SU-DHL-6 (cell line): ENCODE results near the gene RIIAD1.

ENCODE experiments used
- H2AFZ ChIP-seq: fragments of 200-600 bp; sonication (generic); 2 replicates; pipeline ENCODE4 v1.6.1; 2014; ENCODE audit warnings: low read depth, mild to moderate bottlenecking, moderate library complexity, mixed read lengths, antibody characterized with exemption, low read length; ENCODE audit not compliant: severe bottlenecking
- H3F3A ChIP-seq: fragments of 200-600 bp; shearing (Covaris generic); 2 replicates; pipeline ENCODE4 v1.6.0; 2016; ENCODE audit warnings: antibody characterized with exemption, mild to moderate bottlenecking; ENCODE audit not compliant: insufficient read depth
- H3K27ac ChIP-seq: fragments of 200-600 bp; sonication (generic); 2 replicates; pipeline ENCODE4 v1.5.1; 2016; ENCODE audit warnings: low read depth, mild to moderate bottlenecking, low read length, moderate library complexity, mixed read lengths
- H3K27me3 ChIP-seq: fragments of 200-600 bp; sonication (generic), shearing (Covaris generic); 2 replicates; pipeline ENCODE4 v1.6.0; 2014; ENCODE audit warnings: mild to moderate bottlenecking, low read length
- H3K36me3 ChIP-seq: fragments of 200-600 bp; sonication (generic); 2 replicates; pipeline ENCODE4 v1.6.1; 2014; ENCODE audit warnings: mild to moderate bottlenecking, low read length, mixed read lengths
- H3K4me2 ChIP-seq: fragments of 300-600, 200-600 bp; shearing (Covaris generic), sonication (generic); 2 replicates; pipeline ENCODE4 v1.6.0; 2014; ENCODE audit warnings: low read length, low read depth, mild to moderate bottlenecking; ENCODE audit not compliant: poor library complexity, severe bottlenecking
- H3K4me3 ChIP-seq: fragments of 200-600 bp; sonication (generic); 2 replicates; pipeline ENCODE4 v1.5.1; 2014; ENCODE audit warnings: antibody characterized with exemption, low read length, mild to moderate bottlenecking, mixed read lengths; ENCODE audit not compliant: insufficient read depth, poor library complexity, severe bottlenecking
- H3K79me2 ChIP-seq: fragments of 200-600 bp; sonication (generic); 2 replicates; pipeline ENCODE4 v1.6.1; 2014; ENCODE audit warnings: mild to moderate bottlenecking, low read length, moderate library complexity; ENCODE audit not compliant: insufficient read depth
- H3K9ac ChIP-seq: fragments of 200-600 bp; sonication (generic); 2 replicates; pipeline ENCODE4 v1.7.0; 2014; ENCODE audit warnings: mild to moderate bottlenecking, low read length
- H3K9me2 ChIP-seq: fragments of 200-600 bp; sonication (generic); replicated peaks from 2 replicates; pipeline ENCODE4 v1.6.1; 2014; ENCODE audit warnings: low read length; ENCODE audit not compliant: insufficient read depth
- H3K9me3 ChIP-seq: fragments of 200-600 bp; sonication (generic); 2 replicates; pipeline ENCODE4 v1.6.1; 2014; ENCODE audit warnings: low read length, mixed read lengths; ENCODE audit not compliant: insufficient read depth
- H4K20me1 ChIP-seq: fragments of 200-600 bp; sonication (generic); 2 replicates; pipeline ENCODE4 v1.6.1; 2014; ENCODE audit warnings: low read depth, mild to moderate bottlenecking, antibody characterized with exemption, low read length, moderate library complexity, mixed read lengths
- EZH2phosphoT487 ChIP-seq: fragments of 200-600 bp; sonication (generic), shearing (Covaris generic); conservative IDR thresholded peaks from 2 replicates; pipeline ENCODE4 v1.6.1; 2018; ENCODE audit warnings: mild to moderate bottlenecking, antibody characterized with exemption, low read length, moderate library complexity, mixed read lengths
- TF ChIP-seq, protein P1 (sequence below): fragments of 200-600 bp; sonication (generic); IDR thresholded peaks from one replicate; pipeline ENCODE4 v1.5.1; 2017; ENCODE audit warnings: antibody characterized with exemption, mild to moderate bottlenecking, low read length, moderate library complexity; ENCODE audit not compliant: insufficient read depth, poor library complexity, severe bottlenecking

The RIIAD1 gene

DNA sequence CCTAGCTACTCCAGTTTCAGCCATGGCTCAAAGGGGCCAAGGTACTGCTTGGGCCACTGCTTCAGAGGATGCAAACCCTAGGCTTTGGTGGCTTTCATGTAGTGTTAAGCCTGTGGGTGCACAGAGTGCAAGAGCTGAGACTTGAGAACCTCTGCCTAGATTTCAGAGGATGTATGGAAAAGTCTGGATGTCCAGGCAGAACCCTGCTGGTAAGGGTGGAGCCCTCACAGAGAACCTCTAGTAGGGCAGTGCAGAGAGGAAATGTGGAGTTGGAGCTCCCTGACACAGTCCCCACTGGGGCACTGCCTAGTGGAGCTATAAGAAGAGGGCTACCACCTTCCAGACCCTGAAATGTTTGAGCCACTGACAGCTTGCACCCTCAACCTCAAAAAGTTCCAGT, 16.2 kb downstream of the RIIAD1 start:
- Histone ChIP-seq H4K20me1 (no peaks in the 10 kb centered on the region), H3F3A (no peaks in the 10 kb centered on the region), H3K9me3 (peaks cover 13% of the 10 kb centered on the region; the same call in 1 of the 2 replicates), H3K79me2 (no peaks in the 10 kb centered on the region), H3K9ac (no peak overlapping the region), H3K4me3 (no peak overlapping the region), H3K27ac (no peak overlapping the region), H3K4me2 (no peak overlapping the region), H2AFZ (no peak overlapping the region), H3K27me3 (no peaks in the 10 kb centered on the region), H3K9me2 (no peaks in the 10 kb centered on the region), H3K36me3 (no peaks in the 10 kb centered on the region)
- TF ChIP-seq, protein P1, sequence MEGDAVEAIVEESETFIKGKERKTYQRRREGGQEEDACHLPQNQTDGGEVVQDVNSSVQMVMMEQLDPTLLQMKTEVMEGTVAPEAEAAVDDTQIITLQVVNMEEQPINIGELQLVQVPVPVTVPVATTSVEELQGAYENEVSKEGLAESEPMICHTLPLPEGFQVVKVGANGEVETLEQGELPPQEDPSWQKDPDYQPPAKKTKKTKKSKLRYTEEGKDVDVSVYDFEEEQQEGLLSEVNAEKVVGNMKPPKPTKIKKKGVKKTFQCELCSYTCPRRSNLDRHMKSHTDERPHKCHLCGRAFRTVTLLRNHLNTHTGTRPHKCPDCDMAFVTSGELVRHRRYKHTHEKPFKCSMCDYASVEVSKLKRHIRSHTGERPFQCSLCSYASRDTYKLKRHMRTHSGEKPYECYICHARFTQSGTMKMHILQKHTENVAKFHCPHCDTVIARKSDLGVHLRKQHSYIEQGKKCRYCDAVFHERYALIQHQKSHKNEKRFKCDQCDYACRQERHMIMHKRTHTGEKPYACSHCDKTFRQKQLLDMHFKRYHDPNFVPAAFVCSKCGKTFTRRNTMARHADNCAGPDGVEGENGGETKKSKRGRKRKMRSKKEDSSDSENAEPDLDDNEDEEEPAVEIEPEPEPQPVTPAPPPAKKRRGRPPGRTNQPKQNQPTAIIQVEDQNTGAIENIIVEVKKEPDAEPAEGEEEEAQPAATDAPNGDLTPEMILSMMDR, result no peak
- no peak for TF ChIP-seq EZH2phosphoT487

DNA sequence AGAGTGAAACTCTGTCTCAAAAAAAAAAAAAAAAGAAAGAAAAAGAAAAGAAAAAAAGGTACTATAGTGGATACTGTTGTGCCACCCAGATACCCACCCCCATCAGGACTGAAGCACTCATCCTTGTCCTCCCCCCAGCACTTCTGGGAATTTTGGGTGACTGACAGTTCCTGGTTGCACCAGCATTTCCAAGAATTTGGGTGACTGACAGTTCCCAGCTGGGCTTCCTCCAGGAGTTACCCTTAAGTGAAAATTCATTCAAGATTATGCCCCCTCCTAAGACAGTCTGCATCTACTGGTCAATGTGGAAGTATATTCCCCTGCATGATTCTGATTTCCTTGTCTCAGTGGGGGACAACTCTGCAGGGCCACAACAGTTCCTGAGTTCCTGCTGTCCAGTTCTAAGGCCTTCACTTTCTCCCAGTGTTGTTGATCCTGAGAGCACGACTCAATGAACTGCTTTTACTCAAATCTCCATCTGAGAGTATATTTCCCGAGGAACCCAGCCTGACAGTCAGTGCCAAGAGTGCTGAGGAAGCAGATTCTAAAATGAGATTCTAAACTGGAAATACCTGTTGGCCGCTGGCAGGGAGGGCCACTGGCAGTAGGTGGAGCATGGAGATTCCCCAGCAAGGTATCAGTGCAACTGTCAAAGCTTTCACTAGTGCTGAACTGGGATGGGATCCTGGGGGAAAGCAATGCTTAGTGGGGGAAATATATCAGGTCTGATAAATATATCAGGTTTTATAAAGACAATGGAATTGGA, 18.5 kb downstream of the RIIAD1 start:
- H3F3A ChIP-seq, result no peaks in the 10 kb centered on the region
- no peaks in the 10 kb centered on the region for H3K79me2 ChIP-seq
- H3K9me2 ChIP-seq, result no peaks in the 10 kb centered on the region
- H2AFZ ChIP-seq, result no peak overlapping the region
- TF ChIP-seq, protein P1, result no peak
- no peak for TF ChIP-seq EZH2phosphoT487
- H3K4me2 ChIP-seq, result no peak overlapping the region
- H3K27me3 ChIP-seq, result no peaks in the 10 kb centered on the region
- H3K4me3 ChIP-seq, result no peak overlapping the region
- H3K9me3 ChIP-seq, result peaks cover 13% of the 10 kb centered on the region; the same call in 1 of the 2 replicates
- no peak overlapping the region for H3K9ac ChIP-seq
- no peaks in the 10 kb centered on the region for H3K36me3 ChIP-seq
- H4K20me1 ChIP-seq, result no peaks in the 10 kb centered on the region
- H3K27ac ChIP-seq, result no peak overlapping the region

DNA sequence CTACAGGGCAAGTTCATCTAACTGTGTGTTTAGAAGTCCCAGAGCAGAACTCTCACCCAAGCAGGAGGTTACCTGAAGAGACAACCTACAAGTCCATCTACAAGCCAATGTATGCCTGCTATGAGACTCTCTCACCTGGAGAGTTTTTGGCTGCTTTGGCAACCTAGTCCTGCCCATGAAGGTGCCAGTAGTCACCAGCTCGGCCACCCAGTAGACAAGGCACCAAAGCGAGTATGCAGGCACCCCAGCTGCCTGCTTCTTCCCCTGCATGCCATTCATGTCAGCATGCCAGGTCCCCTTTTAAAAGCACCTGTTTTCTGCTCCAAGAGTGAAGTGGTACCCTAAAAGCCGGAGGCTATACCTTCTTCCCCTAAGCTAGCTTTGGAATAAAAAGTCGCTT, 20.2 kb downstream of the RIIAD1 start:
- Histone ChIP-seq H3K4me3 (no peak overlapping the region), H3K9ac (no peak overlapping the region), H3K79me2 (no peaks in the 10 kb centered on the region), H3K9me3 (peaks cover 13% of the 10 kb centered on the region; the same call in 1 of the 2 replicates), H3K27ac (no peak overlapping the region), H3K27me3 (no peaks in the 10 kb centered on the region), H4K20me1 (no peaks in the 10 kb centered on the region), H3K9me2 (no peaks in the 10 kb centered on the region), H3K36me3 (no peaks in the 10 kb centered on the region), H3F3A (no peaks in the 10 kb centered on the region), H2AFZ (no peak overlapping the region), H3K4me2 (no peak overlapping the region)
- TF ChIP-seq EZH2phosphoT487, result no peak

DNA sequence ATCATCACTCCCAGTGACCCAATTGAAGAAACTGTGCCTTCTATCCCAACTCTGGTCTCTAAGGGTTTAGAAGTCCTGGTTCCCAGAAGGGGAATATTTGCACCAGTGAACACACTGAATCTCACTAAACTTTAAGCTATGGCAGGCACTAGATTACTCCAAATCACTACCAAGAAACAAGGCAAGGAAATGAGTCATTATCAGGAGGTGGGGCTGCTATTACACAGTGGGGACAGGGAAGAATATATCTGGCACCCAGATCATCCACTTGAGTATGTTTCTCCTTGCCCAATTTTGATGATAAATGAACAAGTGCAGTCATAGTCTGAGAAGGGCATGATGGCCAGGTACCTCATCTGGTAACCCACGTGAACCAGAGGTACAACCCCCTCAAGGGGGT, 35.0 kb downstream of the RIIAD1 start:
- Histone ChIP-seq H3K4me2 (no peak overlapping the region), H3K27ac (no peak overlapping the region), H2AFZ (no peak overlapping the region), H4K20me1 (no peaks in the 10 kb centered on the region), H3K9ac (no peak overlapping the region), H3K9me3 (no peaks in the 10 kb centered on the region), H3K27me3 (no peaks in the 10 kb centered on the region), H3K79me2 (no peaks in the 10 kb centered on the region), H3K4me3 (no peak overlapping the region), H3K36me3 (peaks cover 6% of the 10 kb centered on the region), H3F3A (no peaks in the 10 kb centered on the region), H3K9me2 (no peaks in the 10 kb centered on the region)
- TF ChIP-seq EZH2phosphoT487, result no peak
